ENCODE data around the gene ICE1. TPM values are rescaled to one million over a fixed set of nuclear protein-coding genes. Genes with fewer than 3 reads are reported as not detected.

ICE1 gene
- total and polyA plus RNA-seq, 2 experiments from 2014 or later, result 17.7 to 19.6 TPM

DNA sequence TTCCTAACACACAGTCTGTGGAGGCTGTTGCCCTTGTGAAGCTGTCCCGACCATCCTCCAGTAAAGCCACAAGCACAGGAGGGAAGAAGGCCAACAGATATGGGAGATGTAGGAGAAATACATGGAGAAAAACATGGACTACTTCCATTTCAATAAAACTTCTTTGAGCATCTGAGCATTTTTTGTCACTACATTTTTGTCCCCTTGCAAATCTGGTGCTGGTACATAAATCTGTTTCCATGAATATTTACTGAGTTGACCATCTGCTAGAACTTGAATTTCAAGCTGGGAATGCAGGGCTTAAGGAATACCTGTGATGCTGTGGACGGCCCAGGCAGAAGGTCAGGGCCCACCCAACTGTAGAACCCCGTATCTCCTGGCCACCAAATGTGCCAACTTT, 43.9 kb upstream of the ICE1 start:
- no peak overlapping the region for H3K4me3 ChIP-seq
- TF ChIP-seq, protein P1, sequence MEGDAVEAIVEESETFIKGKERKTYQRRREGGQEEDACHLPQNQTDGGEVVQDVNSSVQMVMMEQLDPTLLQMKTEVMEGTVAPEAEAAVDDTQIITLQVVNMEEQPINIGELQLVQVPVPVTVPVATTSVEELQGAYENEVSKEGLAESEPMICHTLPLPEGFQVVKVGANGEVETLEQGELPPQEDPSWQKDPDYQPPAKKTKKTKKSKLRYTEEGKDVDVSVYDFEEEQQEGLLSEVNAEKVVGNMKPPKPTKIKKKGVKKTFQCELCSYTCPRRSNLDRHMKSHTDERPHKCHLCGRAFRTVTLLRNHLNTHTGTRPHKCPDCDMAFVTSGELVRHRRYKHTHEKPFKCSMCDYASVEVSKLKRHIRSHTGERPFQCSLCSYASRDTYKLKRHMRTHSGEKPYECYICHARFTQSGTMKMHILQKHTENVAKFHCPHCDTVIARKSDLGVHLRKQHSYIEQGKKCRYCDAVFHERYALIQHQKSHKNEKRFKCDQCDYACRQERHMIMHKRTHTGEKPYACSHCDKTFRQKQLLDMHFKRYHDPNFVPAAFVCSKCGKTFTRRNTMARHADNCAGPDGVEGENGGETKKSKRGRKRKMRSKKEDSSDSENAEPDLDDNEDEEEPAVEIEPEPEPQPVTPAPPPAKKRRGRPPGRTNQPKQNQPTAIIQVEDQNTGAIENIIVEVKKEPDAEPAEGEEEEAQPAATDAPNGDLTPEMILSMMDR (IDR thresholded peaks at IDR 0.05; ENCODE audit: low read depth, low read length), result no peak
- no peaks in the 10 kb centered on the region for H3K36me3 ChIP-seq
- DNase-seq (ENCODE audit: low read depth in 1 of 2, low spot score in 1 of 2), result no peak
- no peaks in the 10 kb centered on the region for H3K9me3 ChIP-seq (ENCODE audit: low read depth)
- H3K4me1 ChIP-seq (ENCODE audit: low read depth), result no peaks in the 10 kb centered on the region
- H3K27me3 ChIP-seq, result no peaks in the 10 kb centered on the region
- H3K27ac ChIP-seq, result no peak overlapping the region

DNA sequence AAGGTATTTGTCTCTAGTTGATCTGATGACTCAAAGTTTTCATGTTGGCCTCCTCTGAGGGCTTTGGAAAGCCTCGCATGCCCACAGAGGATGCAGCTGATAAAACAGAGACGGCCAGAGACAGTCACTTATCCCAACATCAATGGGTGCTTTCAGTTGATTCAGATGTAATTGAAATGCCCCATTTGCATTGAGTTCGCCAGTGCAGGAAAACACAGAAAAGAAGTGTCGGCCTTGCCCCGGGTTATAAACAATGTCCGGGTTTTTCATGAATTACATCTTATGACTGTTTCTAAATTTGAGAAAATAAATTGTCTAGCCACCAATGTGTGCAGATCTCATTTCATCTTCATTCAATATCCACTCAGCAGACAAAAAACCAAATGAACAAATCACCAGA, 42.2 kb upstream of the ICE1 start:
- Histone ChIP-seq H3K27ac (no peak overlapping the region), H3K27me3 (no peaks in the 10 kb centered on the region), H3K9me3 (ENCODE audit: low read depth) (no peaks in the 10 kb centered on the region), H3K4me3 (no peak overlapping the region), H3K36me3 (no peaks in the 10 kb centered on the region), H3K4me1 (ENCODE audit: low read depth) (no peaks in the 10 kb centered on the region)
- DNase-seq (ENCODE audit: low read depth in 1 of 2, low spot score in 1 of 2), result no peak
- TF ChIP-seq, protein P1 (IDR thresholded peaks at IDR 0.05; ENCODE audit: low read depth, low read length), result no peak

DNA sequence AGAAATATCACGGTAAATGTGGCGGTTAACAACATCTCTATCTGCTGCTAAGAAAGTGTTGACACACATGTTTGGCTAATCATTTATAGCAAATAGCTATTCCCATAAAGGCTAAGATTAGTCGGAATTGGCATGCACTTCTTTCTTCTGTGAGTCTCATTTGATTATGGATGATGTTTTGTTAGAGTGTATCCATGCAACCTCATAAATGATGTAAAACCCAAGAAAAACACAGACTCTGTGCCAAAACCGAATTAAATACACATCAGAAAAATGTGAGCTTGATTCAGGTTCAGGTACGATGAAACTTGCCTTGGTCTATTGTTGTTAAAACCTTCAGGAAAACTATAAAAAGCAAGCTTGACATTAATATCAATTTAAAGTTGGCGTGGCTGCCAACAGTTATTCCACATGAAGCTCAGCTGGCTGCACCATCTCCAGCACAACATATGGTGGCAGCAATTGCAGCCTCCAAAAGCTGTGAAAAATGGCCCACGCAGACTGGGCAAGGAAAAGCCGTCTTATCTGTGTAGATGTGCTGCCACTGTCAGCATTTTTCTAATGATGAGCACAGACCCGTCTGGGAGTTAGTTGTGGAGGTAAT, 41.1 kb upstream of the ICE1 start:
- peak in 1 of 2 donors; percentile 4 for DNase-seq (ENCODE audit: low read depth in 1 of 2, low spot score in 1 of 2)
- H3K36me3 ChIP-seq, result no peaks in the 10 kb centered on the region
- H3K4me1 ChIP-seq (ENCODE audit: low read depth), result no peaks in the 10 kb centered on the region
- no peak overlapping the region for H3K4me3 ChIP-seq
- H3K27me3 ChIP-seq, result no peaks in the 10 kb centered on the region
- no peaks in the 10 kb centered on the region for H3K9me3 ChIP-seq (ENCODE audit: low read depth)
- no peak overlapping the region for H3K27ac ChIP-seq
- TF ChIP-seq, protein P1 (IDR thresholded peaks at IDR 0.05; ENCODE audit: low read depth, low read length), result no peak

DNA sequence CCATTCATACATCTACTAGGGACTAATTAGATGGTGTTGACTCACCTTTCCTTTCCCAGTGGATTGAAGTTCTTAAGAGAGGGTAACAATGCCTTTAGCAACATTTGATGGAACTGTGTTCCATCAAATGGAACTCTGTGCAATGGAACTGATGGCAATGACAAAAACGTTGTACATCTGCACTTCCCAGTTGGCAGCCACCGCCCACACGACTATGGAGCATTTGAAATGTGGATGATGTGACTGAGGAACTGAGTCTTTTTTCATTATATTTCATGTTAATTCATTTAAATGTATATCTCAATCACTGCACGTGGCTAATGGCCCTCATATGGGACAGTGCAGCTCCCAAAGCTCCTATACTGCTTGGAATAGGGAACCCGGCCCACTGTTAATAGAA, 39.0 kb upstream of the ICE1 start:
- Histone ChIP-seq H3K4me1 (ENCODE audit: low read depth) (no peaks in the 10 kb centered on the region), H3K27me3 (no peaks in the 10 kb centered on the region), H3K27ac (no peak overlapping the region), H3K36me3 (no peaks in the 10 kb centered on the region), H3K9me3 (ENCODE audit: low read depth) (no peaks in the 10 kb centered on the region), H3K4me3 (no peak overlapping the region)
- TF ChIP-seq, protein P1 (IDR thresholded peaks at IDR 0.05; ENCODE audit: low read depth, low read length), result no peak
- no peak for DNase-seq (ENCODE audit: low read depth in 1 of 2, low spot score in 1 of 2)

DNA sequence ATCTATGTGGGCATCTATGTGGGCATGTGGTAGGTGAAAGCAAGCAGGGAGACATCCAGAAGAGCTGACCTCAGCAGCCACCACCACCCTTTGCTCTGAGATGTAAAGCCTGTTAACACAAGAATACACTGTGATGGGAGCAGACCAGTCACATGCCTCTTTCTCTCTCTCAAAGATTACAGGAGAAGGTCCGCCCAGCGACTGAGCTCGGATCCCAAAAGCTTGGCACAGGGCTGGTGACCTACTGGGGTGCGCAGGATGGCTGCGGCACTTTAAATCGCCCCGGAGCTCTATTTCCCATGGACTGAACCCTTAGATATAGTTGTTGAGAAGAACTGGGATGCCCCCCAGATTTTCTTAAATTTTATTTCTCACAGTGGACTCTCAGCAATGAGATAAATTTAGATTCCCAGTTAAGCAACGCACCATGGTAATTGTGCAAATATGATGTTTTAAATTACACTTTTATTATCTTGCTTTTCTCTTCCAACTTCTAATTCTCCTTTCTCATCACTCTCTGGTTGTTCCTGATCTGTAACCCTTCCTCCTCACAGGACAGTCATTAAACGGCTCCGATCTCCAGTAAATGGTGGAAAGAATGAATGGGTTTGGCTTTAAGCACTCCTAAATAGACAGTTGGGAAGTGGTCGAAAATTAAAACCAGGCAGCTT, 37.7 kb upstream of the ICE1 start:
- no peaks in the 10 kb centered on the region for H3K9me3 ChIP-seq (ENCODE audit: low read depth)
- DNase-seq (ENCODE audit: low read depth in 1 of 2, low spot score in 1 of 2), result no peak
- no peak overlapping the region for H3K27ac ChIP-seq
- no peak overlapping the region for H3K4me3 ChIP-seq
- TF ChIP-seq, protein P1 (IDR thresholded peaks at IDR 0.05; ENCODE audit: low read depth, low read length), result no peak
- H3K27me3 ChIP-seq, result no peaks in the 10 kb centered on the region
- no peaks in the 10 kb centered on the region for H3K36me3 ChIP-seq
- H3K4me1 ChIP-seq (ENCODE audit: low read depth), result no peaks in the 10 kb centered on the region

Data from cardiac muscle cell (in vitro differentiated cells and primary cell).